Stimulated activated CD4-positive, alpha-beta T cell treated with anti-CD3 and anti-CD28 coated beads, Interleukin-12 subunit alpha, Interleukin-12 subunit beta, amount 100 ng/mL, for 24 hours (primary cell): ENCODE measurements around the gene DECR2.
"Not testable (repeated sequence)": the region's sequence is repeated elsewhere in the genome, so short reads cannot be mapped to it uniquely, and the experiment has no call there.

ENCODE experiments used
- DNase-seq, 2 experiments: peaks; one replicate each; pipeline ENCODE4 v3.0.0-alpha.2; 2020; ENCODE audit warnings: low read depth in 2 of 2

Gene DECR2

DNA sequence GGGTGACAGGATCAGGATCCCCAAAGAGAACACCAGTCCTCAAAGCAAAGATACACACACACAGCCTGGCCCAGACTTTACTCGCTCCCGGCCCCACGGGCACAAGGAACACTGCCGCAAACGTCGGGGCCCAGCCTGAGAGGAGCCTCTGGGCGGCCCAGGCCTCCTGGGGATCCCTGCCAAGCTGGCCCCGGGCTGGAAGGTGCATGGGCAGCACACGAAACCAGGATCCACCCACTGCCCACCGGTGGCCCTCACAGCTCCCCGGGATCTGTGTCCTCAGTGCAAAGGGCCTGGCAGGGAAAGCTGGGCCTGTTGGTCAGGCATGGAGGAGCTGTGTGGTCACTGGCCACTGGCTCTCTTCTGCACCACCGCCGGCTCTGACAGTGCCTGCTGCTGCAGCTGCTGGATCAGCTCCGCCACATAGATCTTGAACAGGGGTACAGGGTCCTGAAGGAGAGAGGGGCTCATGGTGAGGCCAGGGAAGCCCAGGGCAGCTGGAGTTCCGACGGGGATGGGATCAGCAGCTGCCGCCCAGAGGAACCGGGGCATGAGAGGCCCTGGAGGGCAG, 34.3 kb upstream of the DECR2 start:
- DNase-seq: no peak

DNA sequence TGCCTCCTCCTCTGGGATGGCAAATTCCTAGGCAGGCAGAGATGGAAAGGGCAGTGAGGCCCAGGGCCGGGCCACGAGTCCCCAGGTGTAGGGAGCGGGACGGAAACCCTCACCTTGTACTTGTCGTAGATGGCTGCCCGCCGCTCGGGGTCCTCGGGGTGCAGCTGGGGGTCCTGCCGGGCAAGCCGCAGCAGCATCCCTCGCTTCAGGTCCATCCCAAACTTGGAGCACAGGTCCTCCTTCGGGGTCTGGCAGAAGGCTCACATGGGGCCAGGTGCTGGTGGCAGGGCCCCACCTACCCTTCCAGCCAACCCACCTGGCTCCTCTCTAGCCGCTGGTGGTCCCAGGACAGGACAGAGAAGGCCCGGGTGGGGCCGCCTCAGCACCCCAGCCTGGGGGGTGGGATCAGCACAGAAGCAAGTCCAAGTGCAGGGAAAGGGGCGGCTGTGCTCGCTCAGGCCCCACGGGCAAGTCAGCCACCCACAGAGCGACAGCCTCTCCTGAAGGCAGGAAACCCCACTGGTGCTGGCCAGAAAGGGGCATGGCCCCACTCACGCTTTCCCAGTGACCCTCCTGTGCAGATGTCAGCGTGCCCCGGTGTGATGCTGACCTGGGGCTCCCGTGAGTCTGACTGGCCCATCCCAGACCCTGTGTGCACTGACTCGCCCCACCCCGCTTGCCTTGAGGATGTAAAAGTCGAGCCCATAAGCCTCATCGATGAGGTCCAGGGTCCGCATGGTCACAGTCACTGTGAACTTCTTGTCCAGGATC, 33.1 kb upstream of the DECR2 start:
- DNase-seq: no peak

DNA sequence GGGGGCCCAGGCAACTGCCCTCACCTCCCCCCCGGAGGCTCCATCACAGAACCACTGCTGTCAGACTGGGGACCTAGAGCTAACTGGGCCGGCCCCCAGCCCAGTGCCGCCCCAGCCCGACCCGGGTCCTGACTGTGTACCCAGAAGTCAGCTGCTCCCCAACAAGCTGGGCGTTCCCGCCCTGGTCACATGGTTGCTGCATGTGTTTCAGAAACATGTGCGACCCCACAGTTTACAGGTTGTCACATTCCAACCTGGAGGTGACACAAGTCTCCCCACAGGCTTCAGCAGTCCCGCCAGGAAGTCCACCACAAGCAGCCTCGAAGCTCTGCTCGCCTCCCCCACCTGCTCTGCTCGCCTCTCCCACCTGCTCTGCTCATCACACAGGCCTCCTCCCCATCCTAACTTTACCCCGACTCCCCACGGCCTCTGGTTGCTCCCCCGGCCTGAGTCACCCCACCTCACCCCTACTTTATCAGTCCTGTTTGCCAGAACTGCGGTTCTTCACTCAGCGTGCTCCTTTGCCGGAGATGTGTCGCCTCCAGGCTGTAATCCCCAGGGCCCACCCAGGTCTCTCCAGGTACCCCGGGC, 32.3 kb upstream of the DECR2 start:
- no peak for DNase-seq

DNA sequence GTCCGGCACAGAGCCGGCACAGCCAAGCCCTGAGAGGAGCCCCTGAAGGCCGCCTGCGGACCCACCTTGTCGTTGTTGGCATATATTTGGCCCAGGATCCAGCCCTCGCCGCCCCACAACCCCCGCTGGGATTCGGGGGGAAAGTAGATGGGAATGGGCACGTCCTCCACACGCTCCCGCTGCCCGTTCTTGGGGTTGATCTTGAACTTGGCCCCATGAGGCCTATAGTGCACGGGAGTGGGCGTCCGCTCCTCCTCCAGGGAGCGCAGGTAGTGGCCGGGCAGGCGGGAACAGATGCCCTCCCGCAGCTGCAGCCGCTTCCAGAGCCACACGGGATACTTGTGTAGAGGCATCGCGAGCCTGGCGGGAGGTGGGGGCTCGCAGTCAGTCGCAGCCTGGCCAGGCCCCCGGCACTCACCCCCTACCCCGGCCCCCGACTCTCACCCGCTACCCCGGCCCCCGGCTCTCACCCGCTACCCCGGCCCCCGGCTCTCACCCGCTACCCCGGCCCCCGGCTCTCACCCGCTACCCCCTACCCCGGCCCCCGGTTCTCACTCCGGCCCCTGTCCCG, 31.7 kb upstream of the DECR2 start:
- no peak for DNase-seq

DNA sequence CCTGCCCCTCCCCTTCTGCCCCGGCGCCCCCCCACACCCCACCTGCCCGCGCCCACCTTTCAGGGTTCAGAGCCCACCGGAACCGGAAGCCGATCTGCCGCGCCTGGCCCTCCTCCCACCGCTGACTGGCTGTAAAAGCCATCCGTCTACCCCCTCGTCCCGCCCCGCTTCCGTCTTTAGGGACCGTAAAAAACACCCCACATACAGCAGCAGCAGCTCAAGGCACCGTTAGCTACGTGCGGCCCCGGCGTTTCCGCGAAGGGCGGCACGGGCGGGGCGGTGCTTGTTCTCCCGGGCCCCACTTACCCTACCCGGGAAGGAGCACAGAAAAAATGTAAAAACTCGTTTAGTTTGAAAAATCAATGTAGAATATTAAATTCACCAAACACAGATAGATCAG, 31.2 kb upstream of the DECR2 start, which contains the start of gene MRPL28:
Gene MRPL28, minus strand, starts transcription at position 96 of the 400 bp plus-strand sequence. CDS start 320 bp downstream, outside the sequence.
- peak; percentile 81 to 92 for DNase-seq

DNA sequence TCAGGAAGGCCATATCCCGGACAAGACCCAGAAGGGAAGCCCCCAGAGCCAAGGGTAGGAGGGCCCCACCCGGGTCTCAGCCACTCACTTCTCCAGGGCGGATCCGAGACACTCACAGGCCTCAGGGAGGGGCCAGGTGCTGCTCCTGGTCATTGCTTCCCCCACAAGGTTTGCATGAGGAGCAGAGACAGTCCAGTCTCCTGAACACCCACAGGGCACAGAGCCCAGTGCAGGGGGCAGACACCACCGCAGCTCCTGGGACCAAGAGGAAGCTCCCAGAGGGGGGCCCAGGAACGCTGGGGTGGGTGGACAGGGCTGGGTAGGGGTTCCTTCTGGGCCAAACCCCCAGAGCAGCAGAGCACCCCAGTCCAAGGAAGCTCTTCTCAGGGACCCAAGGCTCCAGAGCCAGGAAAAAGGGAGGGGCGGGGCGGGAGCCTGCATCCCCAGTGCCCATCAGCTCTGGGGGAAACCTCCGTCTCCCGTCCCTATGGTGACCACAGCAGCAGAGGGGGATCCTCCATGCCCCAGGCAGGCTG, 30.6 kb upstream of the DECR2 start:
- no peak for DNase-seq

DNA sequence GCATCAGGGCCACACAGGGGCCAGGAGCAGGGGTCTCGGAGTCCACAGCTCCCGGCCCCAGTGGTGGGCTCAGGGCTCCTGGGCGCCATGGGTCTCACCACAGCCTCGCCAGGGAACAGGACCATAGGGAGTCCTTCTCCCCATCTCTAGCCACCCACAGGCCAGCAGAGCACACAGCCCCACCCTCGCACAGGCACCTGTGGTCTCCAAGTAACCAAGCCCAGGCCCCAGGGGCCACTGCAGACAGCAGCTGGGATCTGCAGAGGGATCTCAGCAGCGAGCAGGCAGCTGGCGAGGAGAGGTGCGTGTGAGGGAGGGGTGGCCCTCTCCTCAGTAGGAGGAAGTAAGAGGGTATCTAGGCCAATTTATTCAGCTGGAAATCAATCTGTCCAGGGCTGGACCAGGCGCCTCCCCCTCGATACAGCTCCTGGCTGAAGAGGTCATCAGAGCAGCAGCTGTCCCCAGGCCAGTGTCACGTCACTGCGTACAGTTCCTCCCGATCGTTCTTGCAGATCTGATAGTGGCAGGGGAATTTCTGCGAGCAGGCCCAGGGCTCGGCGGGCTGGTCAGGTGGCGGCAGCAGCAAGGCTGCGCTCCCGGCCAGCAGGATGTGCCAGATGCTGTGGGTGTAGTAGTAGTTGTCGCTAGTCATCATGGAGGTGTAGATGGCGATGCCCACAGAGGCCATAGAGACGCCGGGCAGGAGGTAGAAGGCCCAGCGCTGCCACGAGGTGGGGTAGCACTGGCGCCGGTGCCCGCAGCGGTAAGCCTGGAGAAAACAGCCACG, 30.0 kb upstream of the DECR2 start:
- no peak for DNase-seq

DNA sequence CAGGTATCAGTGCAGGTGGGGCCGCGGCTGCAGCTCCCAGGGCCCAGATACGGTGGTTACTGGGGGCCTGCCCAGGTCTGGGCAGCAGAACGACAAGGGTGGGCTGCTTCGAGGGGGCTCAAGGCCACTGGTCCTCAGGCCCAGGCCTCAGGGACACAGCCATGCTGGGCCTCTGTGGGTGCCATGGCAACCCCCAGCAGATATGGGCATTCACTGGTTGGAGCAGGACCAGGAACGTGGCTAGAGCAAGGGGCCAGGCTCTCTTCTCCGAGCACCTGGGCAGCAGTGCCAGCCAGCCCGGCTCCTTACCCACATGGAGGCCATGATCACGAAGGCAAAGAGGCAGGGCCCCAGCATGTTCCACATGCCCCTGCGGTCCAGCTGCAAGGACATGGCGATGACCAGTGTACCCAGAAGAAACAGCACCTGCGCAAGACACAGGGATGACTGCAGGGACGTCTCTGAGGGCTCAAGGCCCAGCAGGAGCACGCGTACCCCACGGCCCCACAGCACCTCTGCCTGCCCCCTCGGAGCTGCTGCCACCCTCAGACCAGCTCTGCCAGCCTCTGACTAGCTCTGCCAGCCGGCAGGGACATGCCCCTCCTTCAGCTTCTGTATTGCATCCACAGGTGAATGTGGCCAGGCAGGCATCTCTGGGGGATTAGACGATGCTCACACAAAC, 29.2 kb upstream of the DECR2 start:
- no peak for DNase-seq

DNA sequence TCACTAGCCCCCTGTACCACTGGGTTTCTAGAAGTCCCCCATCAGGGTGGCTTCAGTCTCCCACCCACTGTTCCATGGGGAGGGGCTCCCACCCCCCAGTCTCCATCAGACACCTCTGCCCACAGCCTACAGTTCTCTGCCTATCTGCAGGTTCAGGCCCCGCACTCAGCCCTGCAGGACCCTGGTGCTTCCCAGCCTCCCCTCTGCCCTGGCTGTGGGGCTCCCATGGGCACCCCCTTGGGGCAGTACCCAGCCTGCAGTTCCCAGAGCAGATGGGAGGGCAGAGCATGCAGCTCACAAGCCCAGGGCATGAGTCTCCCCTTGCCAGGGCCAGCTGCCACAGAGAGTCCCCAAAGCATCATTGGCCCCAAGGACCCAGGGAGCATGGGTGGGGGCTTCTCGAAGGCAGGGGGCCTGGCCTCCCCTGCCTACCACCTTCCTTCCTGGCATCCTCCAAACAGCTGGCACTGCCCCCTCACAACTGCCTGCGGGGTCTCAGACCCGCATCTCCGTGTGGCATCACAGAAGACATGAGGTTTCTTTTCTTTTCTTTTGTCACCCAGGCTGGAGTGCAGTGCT, 28.6 kb upstream of the DECR2 start:
- no peak for DNase-seq

DNA sequence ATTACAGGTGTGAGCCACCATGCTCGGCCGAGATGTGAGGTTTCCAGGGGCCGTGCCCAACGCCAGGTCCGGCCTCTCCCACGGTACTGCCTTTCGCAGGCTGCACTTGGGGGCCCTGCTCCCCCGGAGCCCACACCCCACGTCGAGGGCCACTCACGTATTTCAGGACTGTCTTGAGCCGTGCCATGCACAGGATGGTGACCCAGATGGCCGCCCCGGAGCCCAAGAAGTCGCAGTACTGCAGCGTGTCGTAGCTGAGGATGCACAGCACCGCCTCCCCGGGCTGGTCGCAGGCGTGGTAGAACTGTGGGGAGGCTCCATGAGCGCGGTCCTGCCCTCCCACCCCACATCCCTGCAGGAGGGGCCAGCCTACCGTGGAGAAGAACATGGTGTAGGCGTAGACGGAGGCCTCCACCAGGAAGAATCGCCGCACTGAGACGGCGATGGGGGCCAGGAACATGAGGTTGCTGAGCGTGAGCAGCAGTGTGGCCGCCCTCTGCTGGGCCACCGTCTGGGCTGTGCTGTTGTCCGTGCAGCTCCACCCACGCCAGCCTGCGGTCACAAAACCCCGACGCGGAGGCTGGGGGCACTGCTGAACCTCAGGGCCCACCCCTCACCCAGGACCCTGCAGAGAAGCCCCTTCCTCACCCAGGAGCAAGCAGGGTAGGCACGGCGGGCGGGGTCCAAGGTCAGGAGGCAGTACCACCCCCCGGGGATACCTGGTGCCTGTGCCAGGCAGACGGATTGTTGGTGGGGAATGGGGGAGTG, 27.7 kb upstream of the DECR2 start:
- no peak for DNase-seq

DNA sequence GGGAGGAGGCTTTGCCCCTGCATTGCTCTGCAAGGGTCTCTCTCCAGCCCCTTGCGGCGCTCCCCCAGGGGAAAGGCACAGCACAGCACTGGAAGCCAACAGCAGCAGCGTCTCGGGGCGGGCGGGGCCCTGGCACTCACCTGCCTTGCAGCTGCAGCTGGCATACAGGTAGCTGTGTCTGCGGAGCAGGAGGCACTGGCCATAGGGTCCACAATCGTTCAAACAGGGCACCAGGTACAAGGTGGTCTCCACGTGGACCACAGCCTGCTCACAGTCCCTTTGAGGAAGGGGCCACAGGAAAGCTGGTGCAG, 27.1 kb upstream of the DECR2 start:
- no peak for DNase-seq

DNA sequence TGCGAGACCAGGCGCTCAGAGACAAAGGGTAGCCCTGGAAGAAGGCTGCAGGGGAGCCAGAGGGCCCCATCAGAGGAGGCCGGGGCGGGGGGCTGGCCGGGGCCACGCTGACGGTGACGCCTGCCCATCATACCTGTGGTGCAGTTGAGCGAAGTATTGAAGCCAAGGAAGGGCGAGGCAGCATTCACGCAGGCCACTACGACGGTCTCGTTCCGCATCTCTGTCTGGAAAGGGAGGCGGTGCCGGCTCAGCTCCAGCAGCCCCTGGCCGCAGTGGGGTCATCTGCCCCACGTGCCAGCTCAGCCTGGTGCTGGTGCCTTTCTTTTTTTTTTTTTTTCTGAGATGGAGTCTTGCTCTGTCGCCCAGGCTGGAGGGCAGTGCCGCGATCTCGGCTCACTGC, 26.5 kb upstream of the DECR2 start:
- DNase-seq: no peak

DNA sequence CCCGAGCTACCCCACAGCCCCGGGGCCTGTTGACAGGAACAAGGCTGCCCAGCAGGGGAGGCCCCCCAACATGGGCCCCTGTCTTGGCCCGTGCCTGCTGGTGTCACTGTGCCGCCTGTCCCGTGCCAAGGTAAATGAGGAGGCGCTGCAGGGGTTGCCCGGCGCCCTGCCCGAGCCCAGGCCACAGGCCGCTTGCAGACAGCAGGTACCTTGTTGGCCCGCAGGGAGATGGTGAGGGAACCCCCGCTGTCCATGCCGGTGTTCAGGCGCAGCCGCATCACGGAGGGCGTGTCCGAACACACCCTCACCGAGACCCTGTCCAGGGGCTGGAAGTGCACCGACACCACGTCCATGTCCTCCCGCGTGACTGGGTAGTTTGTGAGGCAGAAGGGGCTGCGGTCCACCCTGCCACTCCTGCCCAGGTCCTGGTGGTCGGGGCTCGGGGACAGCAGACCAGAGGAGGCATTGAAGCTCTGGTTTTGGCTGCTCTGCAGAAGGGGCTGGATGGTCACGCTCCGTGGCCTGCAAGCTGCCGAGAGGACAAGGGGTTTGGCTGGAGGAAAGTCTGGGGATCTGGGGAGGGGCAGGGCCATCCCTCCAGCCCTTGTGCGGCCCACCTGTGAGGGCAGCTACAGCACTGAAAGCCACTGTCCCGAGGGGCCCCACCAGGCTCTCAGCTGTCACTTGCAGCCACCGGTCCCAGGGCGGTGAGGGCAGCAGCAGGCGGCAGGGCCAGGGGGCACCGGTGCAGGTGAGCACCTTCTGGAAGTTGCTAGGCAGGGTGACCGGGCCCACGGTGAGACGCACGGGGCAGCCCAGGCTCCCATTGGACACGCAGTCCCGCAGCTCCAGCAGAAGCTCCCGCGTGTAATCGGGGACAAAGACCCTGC, 25.5 kb upstream of the DECR2 start:
- DNase-seq: no peak

DNA sequence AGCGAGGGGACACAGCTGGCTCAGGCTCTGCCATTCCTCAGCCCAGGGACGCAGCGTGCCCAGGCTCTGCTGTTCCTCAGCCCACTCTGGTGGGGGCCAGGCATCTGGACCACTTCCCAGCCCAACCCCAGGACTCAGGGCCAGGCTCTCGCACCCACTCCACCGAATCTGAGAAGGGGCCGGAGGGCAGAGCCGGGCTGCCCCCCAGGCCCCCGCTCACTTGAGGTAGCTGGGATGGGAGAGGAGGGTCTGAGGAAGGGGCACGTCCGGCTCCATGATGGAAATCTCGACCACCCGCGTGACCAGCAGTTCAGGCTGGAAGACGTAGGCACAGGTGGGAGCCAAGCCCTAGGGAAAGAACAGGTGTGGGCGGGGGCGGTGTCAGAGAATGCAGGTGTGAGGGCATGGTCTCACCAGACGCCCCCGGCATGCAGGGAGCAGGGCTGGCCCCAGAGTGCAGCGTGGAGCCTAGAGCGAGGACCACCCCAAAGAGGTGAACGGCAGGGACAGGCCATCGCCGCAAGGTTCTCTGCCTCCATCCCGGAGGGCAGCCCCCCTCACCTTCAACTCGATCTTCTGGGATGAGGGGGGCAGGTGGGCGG, 24.8 kb upstream of the DECR2 start:
- no peak for DNase-seq

DNA sequence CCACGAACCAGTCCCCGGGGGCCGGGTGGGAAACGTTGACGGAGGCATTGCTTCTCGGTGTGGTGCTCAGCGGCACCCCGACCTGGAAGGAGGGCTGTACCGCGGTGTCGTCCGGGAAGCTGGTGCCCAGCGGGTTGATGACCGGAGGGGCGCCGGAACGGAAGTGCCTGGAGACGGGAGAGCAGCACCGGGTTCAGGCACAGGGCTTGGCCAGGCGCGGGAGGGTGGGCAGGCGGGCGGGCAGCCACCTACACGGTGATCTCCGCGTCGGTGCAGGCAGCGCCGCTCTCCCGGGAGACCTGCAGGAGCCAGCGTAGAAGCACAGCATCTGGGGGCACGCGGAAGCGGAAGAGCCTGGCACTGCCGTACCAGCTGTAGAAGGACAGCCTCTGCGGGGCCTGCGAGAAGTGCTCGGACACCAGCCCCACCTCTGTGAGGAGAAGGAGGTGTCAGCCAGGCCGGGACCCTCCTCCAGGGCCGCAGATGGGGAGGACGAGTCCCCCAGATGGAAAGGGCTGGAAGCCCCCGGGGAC, 24.2 kb upstream of the DECR2 start:
- DNase-seq: no peak

DNA sequence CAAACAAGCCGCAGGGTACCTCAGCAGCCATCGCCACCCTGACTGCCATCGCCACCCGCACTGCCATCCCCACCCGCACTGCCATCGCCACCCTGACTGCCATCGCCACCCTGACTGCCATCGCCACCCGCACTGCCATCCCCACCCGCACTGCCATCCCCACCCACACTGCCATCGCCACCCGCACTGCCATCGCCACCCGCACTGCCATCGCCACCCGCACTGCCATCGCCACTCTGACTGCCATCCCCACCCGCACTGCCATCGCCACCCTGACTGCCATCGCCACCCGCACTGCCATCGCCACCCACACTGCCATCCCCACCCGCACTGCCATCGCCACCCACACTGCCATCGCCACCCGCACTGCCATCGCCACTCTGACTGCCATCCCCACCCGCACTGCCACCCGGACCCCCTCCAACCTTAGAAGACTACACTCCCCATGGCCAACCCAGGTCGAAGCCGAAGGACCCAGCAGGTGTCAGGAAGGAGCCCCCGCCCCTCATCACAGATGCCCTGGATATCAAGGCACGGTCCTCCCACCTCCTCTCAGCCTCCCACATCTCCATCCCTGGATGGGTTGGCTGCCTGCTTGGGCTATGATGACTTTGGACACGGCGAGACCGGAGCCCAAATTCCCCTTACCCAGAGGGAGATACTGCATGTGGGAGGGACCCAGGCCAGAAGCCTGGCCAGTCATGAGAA, 23.4 kb upstream of the DECR2 start:
- not testable (repeated sequence) for DNase-seq

DNA sequence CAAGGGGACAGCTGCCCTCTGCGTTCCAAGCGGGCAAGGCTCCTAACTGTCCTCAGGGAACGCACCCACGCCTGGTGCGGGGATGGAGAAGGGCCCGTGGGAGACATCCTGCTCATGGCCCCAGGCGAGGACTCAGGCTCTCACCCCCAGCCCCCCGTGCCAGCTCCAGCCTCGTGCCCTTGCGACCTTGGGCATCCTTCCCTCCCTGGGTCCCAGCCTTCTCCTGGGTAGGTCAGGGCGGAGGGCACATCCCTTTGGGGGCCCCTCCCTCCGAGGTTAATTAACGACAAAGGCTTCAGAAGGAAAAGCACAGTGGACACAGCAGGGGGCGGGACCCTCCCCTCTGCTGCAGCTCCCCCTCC, 22.9 kb upstream of the DECR2 start:
- DNase-seq: no peak
